Neural cell (in vitro differentiated cells): ENCODE measurements around the gene OPRL1. TPM values are rescaled to one million over a fixed set of nuclear protein-coding genes. Genes with fewer than 3 reads are reported as not detected.

Experiments used
- H2AFZ ChIP-seq: fragments of 200-600, 300-800 bp; sonication (generic), shearing (Covaris generic); 2 replicates; pipeline ENCODE4 v1.6.0; 2014; ENCODE audit warnings: low read depth, mild to moderate bottlenecking, antibody characterized with exemption, low read length, moderate library complexity
- H3F3A ChIP-seq: fragments of 200-600 bp; shearing (Covaris generic); 2 replicates; pipeline ENCODE4 v1.6.1; 2016; ENCODE audit warnings: mild to moderate bottlenecking, moderate library complexity, mixed read lengths, antibody characterized with exemption, low read length; ENCODE audit not compliant: insufficient read depth, poor library complexity, severe bottlenecking
- H3K27ac ChIP-seq: fragments of 200-600, 300-800 bp; sonication (generic), shearing (Covaris generic); 2 replicates; pipeline ENCODE4 v1.5.1; 2014; ENCODE audit warnings: mild to moderate bottlenecking, low read length, moderate library complexity
- H3K27me3 ChIP-seq: fragments of 300-800, 200-600 bp; sonication (generic), shearing (Covaris generic); 2 replicates; pipeline ENCODE4 v1.6.0; 2014; ENCODE audit warnings: mild to moderate bottlenecking, low read depth, low read length, moderate library complexity; ENCODE audit not compliant: insufficient read depth
- H3K36me3 ChIP-seq: fragments of 300-800, 200-600 bp; sonication (generic), shearing (Covaris generic); 2 replicates; pipeline ENCODE4 v1.5.1; 2014; ENCODE audit warnings: mild to moderate bottlenecking, antibody characterized with exemption, low read length, moderate library complexity; ENCODE audit not compliant: insufficient read depth
- H3K4me2 ChIP-seq: fragments of 300-800, 200-600 bp; sonication (generic), shearing (Covaris generic); 2 replicates; pipeline ENCODE4 v1.6.0; 2014; ENCODE audit warnings: mild to moderate bottlenecking, low read length
- H3K4me3 ChIP-seq: fragments of 300-800, 200-600 bp; sonication (generic), shearing (Covaris generic); 2 replicates; pipeline ENCODE4 v1.5.1; 2014; ENCODE audit warnings: mild to moderate bottlenecking, low read length, moderate library complexity
- H3K79me2 ChIP-seq: fragments of 200-600 bp; shearing (Covaris generic); replicated peaks from 2 replicates; pipeline ENCODE4 v1.6.0; 2014; ENCODE audit warnings: mild to moderate bottlenecking, low read length, moderate library complexity; ENCODE audit not compliant: insufficient read depth
- H3K9ac ChIP-seq: fragments of 300-800, 200-600 bp; sonication (generic), shearing (Covaris generic); 2 replicates; pipeline ENCODE4 v1.6.1; 2016; ENCODE audit warnings: mild to moderate bottlenecking, low read length, mixed read lengths
- H3K9me2 ChIP-seq: fragments of 200-600 bp; shearing (Covaris generic); 2 replicates; pipeline ENCODE4 v1.6.1; 2016; ENCODE audit warnings: mild to moderate bottlenecking, low read length, mixed read lengths; ENCODE audit not compliant: insufficient read depth
- H3K9me3 ChIP-seq: fragments of 200-600, 300-800 bp; sonication (generic), shearing (Covaris generic); 2 replicates; pipeline ENCODE4 v1.6.1; 2016; ENCODE audit warnings: mild to moderate bottlenecking, mixed run types, low read length, moderate library complexity, mixed read lengths
- H4K20me1 ChIP-seq: fragments of 200-600 bp; shearing (Covaris generic); 2 replicates; pipeline ENCODE4 v1.6.1; 2016; ENCODE audit warnings: mild to moderate bottlenecking, mixed run types; ENCODE audit not compliant: insufficient read depth
- EP300 ChIP-seq: fragments of 450-650 bp; conservative IDR thresholded peaks from 2 replicates; pipeline ENCODE4 v1.6.1; 2014; ENCODE audit warnings: antibody characterized with exemption, mild to moderate bottlenecking, moderate library complexity; ENCODE audit not compliant: poor library complexity, severe bottlenecking
- EZH2 ChIP-seq: fragments of 200-600, 300-800 bp; shearing (Covaris generic), sonication (generic); IDR thresholded peaks from 2 replicates; pipeline ENCODE4 v1.6.1; 2014; ENCODE audit warnings: antibody characterized with exemption, low read length, borderline replicate concordance, mild to moderate bottlenecking; ENCODE audit not compliant: insufficient read depth, poor library complexity, severe bottlenecking
- MXI1 ChIP-seq: fragments of 450-650 bp; conservative IDR thresholded peaks from 2 replicates; pipeline ENCODE4 v1.6.1; 2014; ENCODE audit warnings: antibody characterized with exemption, mild to moderate bottlenecking; ENCODE audit not compliant: poor library complexity, severe bottlenecking
- POLR2AphosphoS5 ChIP-seq: IDR thresholded peaks from 2 replicates; pipeline ENCODE4 v1.6.1; 2012
- RAD21 ChIP-seq: fragments of 450-650 bp; conservative IDR thresholded peaks from 2 replicates; pipeline ENCODE4 v1.6.1; 2014; ENCODE audit warnings: antibody characterized with exemption, mild to moderate bottlenecking, moderate library complexity
- SMC3 ChIP-seq: fragments of 450-650 bp; conservative IDR thresholded peaks from 2 replicates; pipeline ENCODE4 v1.6.1; 2014; ENCODE audit warnings: antibody characterized with exemption, mild to moderate bottlenecking, moderate library complexity; ENCODE audit not compliant: poor library complexity
- TAF1 ChIP-seq: IDR thresholded peaks from 2 replicates; pipeline ENCODE4 v1.6.1; 2012; ENCODE audit warnings: low read depth
- polyA plus RNA-seq: library from polyadenylated mRNA; depleted of rRNA; stranded (reverse); fragments of >200 nt; gene quantifications from 2 replicates; pipeline ENCODE4 v1.2.3, GENCODE V29; 2014
- TF ChIP-seq, protein P1 (sequence below): IDR thresholded peaks from 2 replicates; pipeline ENCODE4 v1.6.1; 2012; ENCODE audit warnings: borderline replicate concordance
- TF ChIP-seq, protein P2 (sequence below): fragments of 450-650 bp; IDR thresholded peaks from 2 replicates; pipeline ENCODE4 v1.5.1; 2014; ENCODE audit warnings: antibody characterized with exemption, mild to moderate bottlenecking, moderate library complexity; ENCODE audit not compliant: poor library complexity, severe bottlenecking

OPRL1 gene
- polyA plus RNA-seq, 1 donor from 2014 or later = 18.3 TPM

DNA sequence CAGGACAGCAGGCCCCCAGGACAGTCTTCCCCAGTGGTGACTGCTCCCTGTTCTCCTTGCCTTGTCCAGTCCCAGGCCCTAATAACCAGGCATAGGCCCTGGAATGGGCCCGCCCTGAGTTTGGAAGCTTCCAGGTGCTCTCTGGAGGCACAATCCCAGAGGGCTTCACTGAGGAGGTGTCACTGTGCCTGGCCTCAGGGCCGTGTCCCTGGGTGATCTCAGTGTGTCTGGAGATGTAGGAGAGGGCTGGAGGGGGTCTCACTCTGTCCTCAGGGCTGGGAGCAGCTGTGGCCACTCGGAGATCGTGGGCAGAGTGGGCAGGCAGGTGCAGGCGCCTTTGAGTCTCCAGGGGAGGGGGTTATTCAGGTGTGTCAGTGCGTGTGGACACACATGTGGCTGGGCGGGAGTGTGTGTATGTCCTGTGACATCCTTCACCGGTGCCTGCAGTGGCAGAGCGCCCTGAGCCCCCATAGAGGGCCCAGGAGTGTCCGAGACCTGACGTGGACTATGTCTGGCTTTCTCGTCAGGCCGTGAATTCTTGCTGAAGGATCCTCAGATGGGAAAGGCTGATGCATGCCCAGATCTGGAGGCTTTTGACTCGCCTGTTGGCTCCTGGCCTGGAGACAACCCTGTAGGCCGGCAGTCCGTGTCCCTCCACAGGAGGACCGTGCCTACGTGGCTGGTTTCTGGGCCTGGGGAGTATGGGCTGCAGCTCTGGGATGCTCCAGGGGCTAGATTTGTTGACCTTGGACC, 33.0 kb downstream of the OPRL1 start:
- TF ChIP-seq, protein P1, sequence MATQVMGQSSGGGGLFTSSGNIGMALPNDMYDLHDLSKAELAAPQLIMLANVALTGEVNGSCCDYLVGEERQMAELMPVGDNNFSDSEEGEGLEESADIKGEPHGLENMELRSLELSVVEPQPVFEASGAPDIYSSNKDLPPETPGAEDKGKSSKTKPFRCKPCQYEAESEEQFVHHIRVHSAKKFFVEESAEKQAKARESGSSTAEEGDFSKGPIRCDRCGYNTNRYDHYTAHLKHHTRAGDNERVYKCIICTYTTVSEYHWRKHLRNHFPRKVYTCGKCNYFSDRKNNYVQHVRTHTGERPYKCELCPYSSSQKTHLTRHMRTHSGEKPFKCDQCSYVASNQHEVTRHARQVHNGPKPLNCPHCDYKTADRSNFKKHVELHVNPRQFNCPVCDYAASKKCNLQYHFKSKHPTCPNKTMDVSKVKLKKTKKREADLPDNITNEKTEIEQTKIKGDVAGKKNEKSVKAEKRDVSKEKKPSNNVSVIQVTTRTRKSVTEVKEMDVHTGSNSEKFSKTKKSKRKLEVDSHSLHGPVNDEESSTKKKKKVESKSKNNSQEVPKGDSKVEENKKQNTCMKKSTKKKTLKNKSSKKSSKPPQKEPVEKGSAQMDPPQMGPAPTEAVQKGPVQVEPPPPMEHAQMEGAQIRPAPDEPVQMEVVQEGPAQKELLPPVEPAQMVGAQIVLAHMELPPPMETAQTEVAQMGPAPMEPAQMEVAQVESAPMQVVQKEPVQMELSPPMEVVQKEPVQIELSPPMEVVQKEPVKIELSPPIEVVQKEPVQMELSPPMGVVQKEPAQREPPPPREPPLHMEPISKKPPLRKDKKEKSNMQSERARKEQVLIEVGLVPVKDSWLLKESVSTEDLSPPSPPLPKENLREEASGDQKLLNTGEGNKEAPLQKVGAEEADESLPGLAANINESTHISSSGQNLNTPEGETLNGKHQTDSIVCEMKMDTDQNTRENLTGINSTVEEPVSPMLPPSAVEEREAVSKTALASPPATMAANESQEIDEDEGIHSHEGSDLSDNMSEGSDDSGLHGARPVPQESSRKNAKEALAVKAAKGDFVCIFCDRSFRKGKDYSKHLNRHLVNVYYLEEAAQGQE = no peak
- no peak for TF ChIP-seq EZH2
- no peak for TF ChIP-seq SMC3
- TF ChIP-seq RAD21 = no peak
- no peak for TF ChIP-seq EP300
- TF ChIP-seq TAF1 = no peak
- TF ChIP-seq MXI1 = no peak
- no peak for TF ChIP-seq POLR2AphosphoS5
- TF ChIP-seq, protein P2, sequence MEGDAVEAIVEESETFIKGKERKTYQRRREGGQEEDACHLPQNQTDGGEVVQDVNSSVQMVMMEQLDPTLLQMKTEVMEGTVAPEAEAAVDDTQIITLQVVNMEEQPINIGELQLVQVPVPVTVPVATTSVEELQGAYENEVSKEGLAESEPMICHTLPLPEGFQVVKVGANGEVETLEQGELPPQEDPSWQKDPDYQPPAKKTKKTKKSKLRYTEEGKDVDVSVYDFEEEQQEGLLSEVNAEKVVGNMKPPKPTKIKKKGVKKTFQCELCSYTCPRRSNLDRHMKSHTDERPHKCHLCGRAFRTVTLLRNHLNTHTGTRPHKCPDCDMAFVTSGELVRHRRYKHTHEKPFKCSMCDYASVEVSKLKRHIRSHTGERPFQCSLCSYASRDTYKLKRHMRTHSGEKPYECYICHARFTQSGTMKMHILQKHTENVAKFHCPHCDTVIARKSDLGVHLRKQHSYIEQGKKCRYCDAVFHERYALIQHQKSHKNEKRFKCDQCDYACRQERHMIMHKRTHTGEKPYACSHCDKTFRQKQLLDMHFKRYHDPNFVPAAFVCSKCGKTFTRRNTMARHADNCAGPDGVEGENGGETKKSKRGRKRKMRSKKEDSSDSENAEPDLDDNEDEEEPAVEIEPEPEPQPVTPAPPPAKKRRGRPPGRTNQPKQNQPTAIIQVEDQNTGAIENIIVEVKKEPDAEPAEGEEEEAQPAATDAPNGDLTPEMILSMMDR = no peak
- H4K20me1 ChIP-seq = no peaks in the 10 kb centered on the region
- H3K27ac ChIP-seq = no peak overlapping the region
- no peaks in the 10 kb centered on the region for H3K27me3 ChIP-seq
- no peak overlapping the region for H2AFZ ChIP-seq
- H3K9me3 ChIP-seq = no peaks in the 10 kb centered on the region
- no peak overlapping the region for H3K9ac ChIP-seq
- no peak overlapping the region for H3K4me2 ChIP-seq
- no peak overlapping the region for H3K4me3 ChIP-seq
- no peaks in the 10 kb centered on the region for H3K79me2 ChIP-seq
- H3F3A ChIP-seq = no peaks in the 10 kb centered on the region
- no peaks in the 10 kb centered on the region for H3K9me2 ChIP-seq
- H3K36me3 ChIP-seq = no peaks in the 10 kb centered on the region

DNA sequence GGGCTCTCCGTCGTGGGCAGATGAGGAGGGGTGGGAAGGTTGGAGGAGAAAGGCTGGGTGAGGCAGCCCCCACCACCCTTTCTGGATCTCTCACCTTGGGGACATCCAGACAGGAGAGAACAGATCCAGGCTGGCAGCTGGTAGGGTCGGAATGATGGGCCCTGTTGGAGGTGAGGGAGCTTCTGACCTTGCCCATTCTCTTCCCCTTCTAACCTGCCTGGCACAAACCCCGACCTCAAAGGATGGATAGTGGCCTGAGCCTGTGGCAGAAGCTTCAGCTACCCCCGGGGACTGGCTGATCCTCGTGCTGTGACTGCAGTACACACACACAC, 33.5 kb downstream of the OPRL1 start:
- no peak overlapping the region for H3K4me3 ChIP-seq
- H3F3A ChIP-seq = no peaks in the 10 kb centered on the region
- no peaks in the 10 kb centered on the region for H3K27me3 ChIP-seq
- no peak overlapping the region for H3K4me2 ChIP-seq
- no peaks in the 10 kb centered on the region for H3K36me3 ChIP-seq
- H4K20me1 ChIP-seq = no peaks in the 10 kb centered on the region
- H3K9me3 ChIP-seq = no peaks in the 10 kb centered on the region
- no peak overlapping the region for H3K9ac ChIP-seq
- H3K9me2 ChIP-seq = no peaks in the 10 kb centered on the region
- no peak overlapping the region for H2AFZ ChIP-seq
- no peaks in the 10 kb centered on the region for H3K79me2 ChIP-seq
- no peak overlapping the region for H3K27ac ChIP-seq
- TF ChIP-seq, protein P2 = no peak
- TF ChIP-seq MXI1 = no peak
- TF ChIP-seq EZH2 = no peak
- no peak for TF ChIP-seq EP300
- TF ChIP-seq SMC3 = no peak
- TF ChIP-seq RAD21 = no peak
- TF ChIP-seq TAF1 = no peak
- TF ChIP-seq, protein P1 = no peak
- no peak for TF ChIP-seq POLR2AphosphoS5
